Activated T-helper 1 cell treated with anti-CD3 and anti-CD28 coated beads, Interleukin-12 subunit alpha, Interleukin-12 subunit beta, Interleukin-2, Interleukin-4 antibody, amounts not matched to agents 30 ng/mL and 10 ng/mL and 1 ng/mL, durations not matched to agents 14 hours and 24 hours and 36 hours (primary cell): ENCODE data around the gene C19orf85. TPM values are rescaled to one million over a fixed set of nuclear protein-coding genes. Genes with fewer than 3 reads are reported as not detected.
"Not testable (repeated sequence)": the region's sequence is repeated elsewhere in the genome, so short reads cannot be mapped to it uniquely, and the experiment has no call there.

ENCODE experiments used
- DNase-seq: peaks from one replicate; pipeline ENCODE4 v3.0.0; 2021; ENCODE audit warnings: low spot score
- H3K27ac Mint-ChIP-seq: one replicate; pipeline ENCODE4 v1.8.0; 2021; ENCODE audit warnings: mild to moderate bottlenecking, mixed read lengths
- H3K27me3 Mint-ChIP-seq: one replicate; pipeline ENCODE4 v1.8.0; 2022; ENCODE audit warnings: mild to moderate bottlenecking, moderate library complexity, mixed read lengths; ENCODE audit not compliant: insufficient read depth
- H3K36me3 Mint-ChIP-seq: one replicate; pipeline ENCODE4 v1.8.0; 2021; ENCODE audit warnings: low read depth, mixed read lengths
- H3K4me1 Mint-ChIP-seq: one replicate; pipeline ENCODE4 v1.8.0; 2021; ENCODE audit warnings: low read depth, mixed read lengths
- H3K4me3 Mint-ChIP-seq: one replicate; pipeline ENCODE4 v1.8.0; 2021; ENCODE audit warnings: mild to moderate bottlenecking, moderate library complexity, mixed read lengths
- H3K9me3 Mint-ChIP-seq: one replicate; pipeline ENCODE4 v1.8.0; 2021; ENCODE audit warnings: mixed read lengths
- intact Hi-C: fragments of 100-400 bp; cut with micrococcal nuclease; formaldehyde crosslinking; loops from one replicate; pipeline ENCODE4 v1.15.1; 2024
- total RNA-seq: library from RNA; stranded (reverse); gene quantifications from 2 replicates; pipeline ENCODE4 v1.2.3, GENCODE V29; 2022

Gene C19orf85
- total RNA-seq, 1 donor from 2014 or later, result not detected

DNA sequence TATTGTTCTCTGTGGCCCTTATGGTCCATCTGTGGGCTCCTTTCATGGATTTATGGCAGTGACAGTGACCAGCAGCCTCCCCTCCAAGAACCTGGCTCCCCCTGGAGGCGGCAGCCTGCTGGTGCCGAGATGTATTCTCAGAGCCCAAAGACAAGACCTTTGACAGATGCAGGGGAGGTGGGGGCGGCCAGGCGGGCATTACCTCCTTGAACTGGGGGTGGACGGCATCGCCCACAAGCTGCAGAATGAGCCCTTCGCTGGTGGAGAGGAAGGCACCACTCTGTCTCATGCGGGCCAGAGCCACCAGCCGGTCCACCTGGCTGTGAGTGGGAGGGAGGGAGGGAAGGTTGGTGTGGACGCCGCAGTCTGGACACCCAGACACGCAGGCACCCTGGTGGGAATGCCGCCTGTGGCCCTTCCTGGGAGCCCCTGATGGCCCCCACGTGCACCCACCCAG is 9.7 kb downstream of the C19orf85 start:
- intact Hi-C loops, result loop anchor here (1.0 kb wide), 1 partner anchor 314 kb away; no protein-coding TSS in a partner anchor
- Mint-ChIP-seq H3K9me3 (no peaks in the 10 kb centered on the region), H3K27ac (peak overlapping the region; percentile 74), H3K4me3 (no peak overlapping the region), H3K36me3 (peaks cover 5% of the 10 kb centered on the region), H3K4me1 (no peaks in the 10 kb centered on the region), H3K27me3 (peaks cover 27% of the 10 kb centered on the region)
- DNase-seq, result peak; percentile 29

GRCh38 chr19:55453511-55454260 is 10.9 kb downstream of the C19orf85 start:
- intact Hi-C loops, result loop anchor here (1.0 kb wide), 1 partner anchor 312 kb away; no protein-coding TSS in a partner anchor
- H3K9me3 Mint-ChIP-seq, result no peaks in the 10 kb centered on the region

DNA sequence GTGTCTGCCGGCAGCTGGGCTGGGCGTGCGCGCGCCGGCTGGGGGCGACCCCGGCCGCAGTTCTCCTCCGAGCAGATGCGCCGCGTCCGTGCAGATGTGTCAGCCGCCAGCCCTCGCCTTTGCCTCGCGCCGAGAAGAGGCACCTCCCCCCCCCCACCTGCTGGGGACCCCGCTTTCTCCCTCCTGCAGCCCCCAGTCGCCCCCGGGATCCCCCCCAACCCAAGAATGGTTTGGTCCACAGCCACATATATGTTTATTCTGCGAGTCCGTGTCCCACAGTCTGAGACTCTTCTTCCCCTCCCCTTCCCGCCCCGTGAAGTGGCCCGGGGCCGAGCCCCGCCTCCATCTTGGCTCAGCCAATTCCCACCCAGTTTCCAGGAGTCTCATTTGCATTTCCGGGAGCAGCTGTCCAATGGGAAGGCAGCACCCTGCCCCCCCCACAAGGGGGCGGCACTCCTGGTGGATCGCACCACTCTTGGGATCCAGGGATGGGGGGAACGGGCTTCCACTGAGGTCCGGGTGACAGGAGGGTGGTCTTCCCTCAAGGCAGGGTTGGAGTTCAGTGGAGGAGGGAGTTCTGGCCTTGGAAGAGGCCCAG is 11.7 kb downstream of the C19orf85 start:
- intact Hi-C loops, result no loop called here
- Mint-ChIP-seq H3K27me3 (peaks cover 28% of the 10 kb centered on the region), H3K36me3 (peaks cover 5% of the 10 kb centered on the region), H3K4me1 (no peaks in the 10 kb centered on the region), H3K9me3 (no peaks in the 10 kb centered on the region), H3K27ac (no peak overlapping the region), H3K4me3 (no peak overlapping the region)
- DNase-seq, result peak; percentile 22

More at GRCh38 chr19:55453511-55454260, 10.9 kb downstream of the C19orf85 start:
- no peak overlapping the region for H3K4me3 Mint-ChIP-seq
- H3K4me1 Mint-ChIP-seq, result no peaks in the 10 kb centered on the region
- H3K36me3 Mint-ChIP-seq, result peaks cover 5% of the 10 kb centered on the region
- DNase-seq, result no peak
- no peak overlapping the region for H3K27ac Mint-ChIP-seq
- H3K27me3 Mint-ChIP-seq, result peaks cover 28% of the 10 kb centered on the region

DNA sequence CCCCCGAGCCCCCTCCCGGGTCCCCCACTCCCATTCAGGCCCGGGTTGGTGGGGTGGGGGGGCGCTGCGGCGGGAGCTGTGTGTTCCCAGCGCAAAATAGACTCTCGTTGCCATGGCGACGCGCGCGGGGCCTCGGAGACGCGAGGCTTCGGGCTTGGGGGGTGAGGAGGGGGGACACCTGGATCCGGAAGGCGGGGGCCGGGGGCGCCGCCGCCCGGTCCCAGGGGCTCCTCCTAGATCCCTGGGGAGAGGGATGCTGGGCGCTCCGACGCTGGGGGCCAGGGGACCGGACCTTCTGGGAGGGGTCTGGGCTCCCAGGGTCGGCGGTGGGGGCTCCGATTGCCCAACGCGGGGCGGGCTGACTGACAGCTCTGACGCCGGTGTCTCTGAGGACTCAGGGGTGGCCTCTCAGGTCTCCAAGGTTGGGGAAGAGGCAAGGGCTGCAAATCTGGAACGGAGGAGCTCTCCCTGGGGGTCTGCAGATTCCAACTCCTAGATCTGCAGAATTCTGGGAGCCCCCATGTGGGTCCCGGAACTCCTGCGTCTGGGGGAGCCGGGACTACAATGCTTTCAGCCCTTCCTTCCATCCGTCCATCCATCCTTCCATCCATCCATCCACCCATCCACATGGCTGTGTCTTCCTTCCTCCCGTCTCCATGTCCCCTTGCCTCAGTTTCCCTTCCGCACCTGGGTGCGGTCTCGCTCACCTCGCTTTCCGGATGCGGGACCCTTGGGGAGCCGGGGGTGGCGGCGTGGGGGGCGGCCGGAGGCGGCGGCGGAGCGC is 12.4 kb downstream of the C19orf85 start:
- Mint-ChIP-seq H3K9me3 (no peaks in the 10 kb centered on the region), H3K27ac (no peak overlapping the region), H3K36me3 (peaks cover 5% of the 10 kb centered on the region), H3K4me1 (no peaks in the 10 kb centered on the region), H3K27me3 (peaks cover 28% of the 10 kb centered on the region), H3K4me3 (no peak overlapping the region)
- no peak for DNase-seq
- intact Hi-C loops, result no loop called here

GRCh38 chr19:55451163-55451964 is 13.2 kb downstream of the C19orf85 start:
- Mint-ChIP-seq H3K27ac (no peak overlapping the region), H3K9me3 (no peaks in the 10 kb centered on the region), H3K4me3 (peak overlapping the region; percentile 30), H3K36me3 (peaks cover 5% of the 10 kb centered on the region), H3K27me3 (peaks cover 30% of the 10 kb centered on the region), H3K4me1 (no peaks in the 10 kb centered on the region)
- intact Hi-C loops, result no loop called here
- DNase-seq, result no peak

DNA sequence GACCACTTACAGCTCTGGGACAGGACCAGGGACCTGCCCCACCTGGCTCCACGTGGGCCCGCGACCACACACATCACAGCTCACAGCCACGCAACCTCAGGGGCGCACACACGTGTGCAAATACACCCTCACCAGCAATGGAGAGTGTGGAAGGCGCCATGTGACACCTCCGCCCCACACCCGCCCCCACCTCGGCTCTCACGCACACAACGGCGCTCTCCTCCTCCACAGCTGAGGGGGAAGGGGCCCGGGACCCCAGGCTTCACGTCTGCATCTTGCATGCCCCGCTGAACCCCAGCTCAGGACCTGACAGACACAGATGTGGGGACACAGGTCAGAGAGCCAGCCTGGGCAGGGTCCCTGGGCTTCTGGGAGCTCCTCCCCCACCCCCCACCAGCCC is 15.1 kb downstream of the C19orf85 start:
- intact Hi-C loops, result no loop called here
- peaks cover 43% of the 10 kb centered on the region for H3K27me3 Mint-ChIP-seq
- H3K4me1 Mint-ChIP-seq, result no peaks in the 10 kb centered on the region
- H3K9me3 Mint-ChIP-seq, result no peaks in the 10 kb centered on the region
- DNase-seq, result no peak
- no peak overlapping the region for H3K4me3 Mint-ChIP-seq
- H3K36me3 Mint-ChIP-seq, result peaks cover 2% of the 10 kb centered on the region
- no peak overlapping the region for H3K27ac Mint-ChIP-seq

DNA sequence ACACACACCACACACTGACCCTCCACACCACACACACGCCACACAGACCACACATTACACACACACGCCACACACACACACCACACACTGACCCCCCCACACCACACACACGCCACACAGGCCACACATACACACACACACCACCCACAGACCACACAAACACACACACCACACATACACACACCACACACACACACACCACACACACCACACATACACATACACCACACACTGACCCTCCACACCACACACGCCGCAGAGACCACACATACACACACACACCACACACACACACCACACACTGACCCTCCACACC is 16.4 kb downstream of the C19orf85 start:
- H3K36me3 Mint-ChIP-seq, DNase-seq, H3K4me3 Mint-ChIP-seq, H3K4me1 Mint-ChIP-seq, H3K9me3 Mint-ChIP-seq, intact Hi-C loops, H3K27ac Mint-ChIP-seq: not testable (repeated sequence)
- H3K27me3 Mint-ChIP-seq, result peaks cover 49% of the 10 kb centered on the region

- Mint-ChIP-seq H3K4me1 (no peaks in the 10 kb centered on the region), H3K9me3 (no peaks in the 10 kb centered on the region), H3K27me3 (peaks cover 47% of the 10 kb centered on the region), H3K36me3 (no peaks in the 10 kb centered on the region), H3K27ac (no peak overlapping the region), H3K4me3 (no peak overlapping the region)
- intact Hi-C loops, result no loop called here
- no peak for DNase-seq
These were observed 17.0 kb downstream of the C19orf85 start for GRCh38 chr19:55447421-55448174.

GRCh38 chr19:55446060-55446459 is 18.5 kb downstream of the C19orf85 start:
- no peak overlapping the region for H3K4me3 Mint-ChIP-seq
- no peaks in the 10 kb centered on the region for H3K9me3 Mint-ChIP-seq
- H3K27ac Mint-ChIP-seq, result no peak overlapping the region
- intact Hi-C loops, result no loop called here
- no peaks in the 10 kb centered on the region for H3K36me3 Mint-ChIP-seq
- peaks cover 55% of the 10 kb centered on the region for H3K27me3 Mint-ChIP-seq
- H3K4me1 Mint-ChIP-seq, result peaks cover 7% of the 10 kb centered on the region
- no peak for DNase-seq

DNA sequence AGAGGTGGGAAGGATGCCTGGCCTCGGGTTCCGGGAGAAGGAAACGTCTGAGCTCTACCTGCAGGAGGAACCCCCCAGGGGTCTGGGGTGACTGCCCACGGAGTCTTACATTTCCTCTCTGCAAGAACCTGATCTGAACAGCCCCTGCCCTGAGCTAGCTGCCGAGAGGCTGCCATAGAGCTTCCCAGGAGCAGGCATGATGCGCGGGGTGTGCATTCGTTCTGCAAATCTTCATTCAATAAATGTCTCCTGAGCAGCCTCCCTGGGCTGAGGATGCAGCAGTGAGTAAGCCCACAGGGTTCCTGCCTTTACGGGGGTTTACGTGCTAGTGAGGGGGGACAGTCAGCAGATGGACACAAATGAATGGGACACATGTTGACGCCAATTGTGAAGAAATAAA is 19.9 kb downstream of the C19orf85 start:
- Mint-ChIP-seq H3K27ac (no peak overlapping the region), H3K4me3 (no peak overlapping the region), H3K27me3 (peaks cover 55% of the 10 kb centered on the region), H3K9me3 (no peaks in the 10 kb centered on the region), H3K36me3 (no peaks in the 10 kb centered on the region), H3K4me1 (peaks cover 10% of the 10 kb centered on the region)
- DNase-seq, result no peak
- intact Hi-C loops, result loop anchor here (5.0 kb wide), 1 partner anchor 282 kb away; no protein-coding TSS in a partner anchor

DNA sequence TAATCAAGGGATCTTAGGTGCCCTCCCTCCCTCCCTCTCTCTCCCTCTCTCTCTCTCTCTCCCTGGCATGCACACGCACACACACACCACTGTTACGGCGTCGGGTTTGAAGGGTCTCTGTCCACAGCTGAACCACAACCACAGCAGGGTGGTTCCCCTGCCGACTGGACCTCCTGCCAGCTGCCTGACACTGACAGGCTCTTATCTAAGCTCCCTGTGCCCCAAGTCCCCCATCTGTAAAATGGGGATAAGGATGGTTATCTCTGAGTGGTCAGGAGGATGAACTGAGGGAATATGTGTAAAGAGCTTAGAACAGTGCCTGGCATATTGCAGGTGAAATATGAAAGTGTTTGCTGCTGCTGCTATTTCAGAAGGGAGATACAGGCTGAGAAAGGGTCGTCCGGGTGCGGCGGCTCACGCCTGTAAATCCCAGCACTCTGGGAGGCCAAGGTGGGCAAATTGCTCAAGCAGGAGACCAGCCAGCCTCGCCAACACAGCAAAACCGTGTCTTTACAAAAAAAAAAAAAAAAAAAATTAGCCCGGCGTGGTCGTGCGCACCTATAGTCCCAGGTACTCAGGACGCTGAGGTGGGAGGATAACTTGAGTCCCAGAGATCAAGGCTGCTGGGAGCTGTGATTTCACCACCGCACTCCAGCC is 20.6 kb downstream of the C19orf85 start:
- Mint-ChIP-seq H3K27me3 (peaks cover 62% of the 10 kb centered on the region), H3K27ac (no peak overlapping the region), H3K36me3 (no peaks in the 10 kb centered on the region), H3K9me3 (no peaks in the 10 kb centered on the region), H3K4me1 (peaks cover 10% of the 10 kb centered on the region), H3K4me3 (no peak overlapping the region)
- no peak for DNase-seq
- intact Hi-C loops, result loop anchor here (5.0 kb wide), 1 partner anchor 282 kb away; no protein-coding TSS in a partner anchor
